Measurements from ENCODE around the gene ADISSP. TPM values are rescaled to one million over a fixed set of nuclear protein-coding genes. Genes with fewer than 3 reads are reported as not detected.

ADISSP gene
- total and polyA plus RNA-seq, 2 experiments from 2014 or later: 86.6 to 126 TPM

GRCh38 chr20:3797226-3797545 lies 29.6 kb upstream of the ADISSP start (continued):
- TF ChIP-seq, protein P1, sequence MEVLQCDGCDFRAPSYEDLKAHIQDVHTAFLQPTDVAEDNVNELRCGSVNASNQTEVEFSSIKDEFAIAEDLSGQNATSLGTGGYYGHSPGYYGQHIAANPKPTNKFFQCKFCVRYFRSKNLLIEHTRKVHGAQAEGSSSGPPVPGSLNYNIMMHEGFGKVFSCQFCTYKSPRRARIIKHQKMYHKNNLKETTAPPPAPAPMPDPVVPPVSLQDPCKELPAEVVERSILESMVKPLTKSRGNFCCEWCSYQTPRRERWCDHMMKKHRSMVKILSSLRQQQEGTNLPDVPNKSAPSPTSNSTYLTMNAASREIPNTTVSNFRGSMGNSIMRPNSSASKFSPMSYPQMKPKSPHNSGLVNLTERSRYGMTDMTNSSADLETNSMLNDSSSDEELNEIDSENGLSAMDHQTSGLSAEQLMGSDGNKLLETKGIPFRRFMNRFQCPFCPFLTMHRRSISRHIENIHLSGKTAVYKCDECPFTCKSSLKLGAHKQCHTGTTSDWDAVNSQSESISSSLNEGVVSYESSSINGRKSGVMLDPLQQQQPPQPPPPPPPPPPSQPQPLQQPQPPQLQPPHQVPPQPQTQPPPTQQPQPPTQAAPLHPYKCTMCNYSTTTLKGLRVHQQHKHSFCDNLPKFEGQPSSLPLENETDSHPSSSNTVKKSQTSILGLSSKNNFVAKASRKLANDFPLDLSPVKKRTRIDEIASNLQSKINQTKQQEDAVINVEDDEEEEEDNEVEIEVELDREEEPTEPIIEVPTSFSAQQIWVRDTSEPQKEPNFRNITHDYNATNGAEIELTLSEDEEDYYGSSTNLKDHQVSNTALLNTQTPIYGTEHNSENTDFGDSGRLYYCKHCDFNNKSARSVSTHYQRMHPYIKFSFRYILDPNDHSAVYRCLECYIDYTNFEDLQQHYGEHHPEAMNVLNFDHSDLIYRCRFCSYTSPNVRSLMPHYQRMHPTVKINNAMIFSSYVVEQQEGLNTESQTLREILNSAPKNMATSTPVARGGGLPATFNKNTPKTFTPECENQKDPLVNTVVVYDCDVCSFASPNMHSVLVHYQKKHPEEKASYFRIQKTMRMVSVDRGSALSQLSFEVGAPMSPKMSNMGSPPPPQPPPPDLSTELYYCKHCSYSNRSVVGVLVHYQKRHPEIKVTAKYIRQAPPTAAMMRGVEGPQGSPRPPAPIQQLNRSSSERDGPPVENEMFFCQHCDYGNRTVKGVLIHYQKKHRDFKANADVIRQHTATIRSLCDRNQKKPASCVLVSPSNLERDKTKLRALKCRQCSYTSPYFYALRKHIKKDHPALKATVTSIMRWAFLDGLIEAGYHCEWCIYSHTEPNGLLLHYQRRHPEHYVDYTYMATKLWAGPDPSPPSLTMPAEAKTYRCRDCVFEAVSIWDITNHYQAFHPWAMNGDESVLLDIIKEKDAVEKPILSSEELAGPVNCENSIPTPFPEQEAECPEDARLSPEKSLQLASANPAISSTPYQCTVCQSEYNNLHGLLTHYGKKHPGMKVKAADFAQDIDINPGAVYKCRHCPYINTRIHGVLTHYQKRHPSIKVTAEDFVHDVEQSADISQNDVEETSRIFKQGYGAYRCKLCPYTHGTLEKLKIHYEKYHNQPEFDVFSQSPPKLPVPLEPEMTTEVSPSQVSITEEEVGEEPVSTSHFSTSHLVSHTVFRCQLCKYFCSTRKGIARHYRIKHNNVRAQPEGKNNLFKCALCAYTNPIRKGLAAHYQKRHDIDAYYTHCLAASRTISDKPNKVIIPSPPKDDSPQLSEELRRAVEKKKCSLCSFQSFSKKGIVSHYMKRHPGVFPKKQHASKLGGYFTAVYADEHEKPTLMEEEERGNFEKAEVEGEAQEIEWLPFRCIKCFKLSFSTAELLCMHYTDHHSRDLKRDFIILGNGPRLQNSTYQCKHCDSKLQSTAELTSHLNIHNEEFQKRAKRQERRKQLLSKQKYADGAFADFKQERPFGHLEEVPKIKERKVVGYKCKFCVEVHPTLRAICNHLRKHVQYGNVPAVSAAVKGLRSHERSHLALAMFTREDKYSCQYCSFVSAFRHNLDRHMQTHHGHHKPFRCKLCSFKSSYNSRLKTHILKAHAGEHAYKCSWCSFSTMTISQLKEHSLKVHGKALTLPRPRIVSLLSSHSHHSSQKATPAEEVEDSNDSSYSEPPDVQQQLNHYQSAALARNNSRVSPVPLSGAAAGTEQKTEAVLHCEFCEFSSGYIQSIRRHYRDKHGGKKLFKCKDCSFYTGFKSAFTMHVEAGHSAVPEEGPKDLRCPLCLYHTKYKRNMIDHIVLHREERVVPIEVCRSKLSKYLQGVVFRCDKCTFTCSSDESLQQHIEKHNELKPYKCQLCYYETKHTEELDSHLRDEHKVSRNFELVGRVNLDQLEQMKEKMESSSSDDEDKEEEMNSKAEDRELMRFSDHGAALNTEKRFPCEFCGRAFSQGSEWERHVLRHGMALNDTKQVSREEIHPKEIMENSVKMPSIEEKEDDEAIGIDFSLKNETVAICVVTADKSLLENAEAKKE (CRISPR knock-in tag; IDR thresholded peaks at IDR 0.05): no peak
- TF ChIP-seq JUNB (IDR thresholded peaks at IDR 0.05; ENCODE audit: unreplicated experiment): no peak
- no peak for TF ChIP-seq STAT1 (IDR thresholded peaks at IDR 0.05; ENCODE audit: unreplicated experiment)
- TF ChIP-seq, protein P2, sequence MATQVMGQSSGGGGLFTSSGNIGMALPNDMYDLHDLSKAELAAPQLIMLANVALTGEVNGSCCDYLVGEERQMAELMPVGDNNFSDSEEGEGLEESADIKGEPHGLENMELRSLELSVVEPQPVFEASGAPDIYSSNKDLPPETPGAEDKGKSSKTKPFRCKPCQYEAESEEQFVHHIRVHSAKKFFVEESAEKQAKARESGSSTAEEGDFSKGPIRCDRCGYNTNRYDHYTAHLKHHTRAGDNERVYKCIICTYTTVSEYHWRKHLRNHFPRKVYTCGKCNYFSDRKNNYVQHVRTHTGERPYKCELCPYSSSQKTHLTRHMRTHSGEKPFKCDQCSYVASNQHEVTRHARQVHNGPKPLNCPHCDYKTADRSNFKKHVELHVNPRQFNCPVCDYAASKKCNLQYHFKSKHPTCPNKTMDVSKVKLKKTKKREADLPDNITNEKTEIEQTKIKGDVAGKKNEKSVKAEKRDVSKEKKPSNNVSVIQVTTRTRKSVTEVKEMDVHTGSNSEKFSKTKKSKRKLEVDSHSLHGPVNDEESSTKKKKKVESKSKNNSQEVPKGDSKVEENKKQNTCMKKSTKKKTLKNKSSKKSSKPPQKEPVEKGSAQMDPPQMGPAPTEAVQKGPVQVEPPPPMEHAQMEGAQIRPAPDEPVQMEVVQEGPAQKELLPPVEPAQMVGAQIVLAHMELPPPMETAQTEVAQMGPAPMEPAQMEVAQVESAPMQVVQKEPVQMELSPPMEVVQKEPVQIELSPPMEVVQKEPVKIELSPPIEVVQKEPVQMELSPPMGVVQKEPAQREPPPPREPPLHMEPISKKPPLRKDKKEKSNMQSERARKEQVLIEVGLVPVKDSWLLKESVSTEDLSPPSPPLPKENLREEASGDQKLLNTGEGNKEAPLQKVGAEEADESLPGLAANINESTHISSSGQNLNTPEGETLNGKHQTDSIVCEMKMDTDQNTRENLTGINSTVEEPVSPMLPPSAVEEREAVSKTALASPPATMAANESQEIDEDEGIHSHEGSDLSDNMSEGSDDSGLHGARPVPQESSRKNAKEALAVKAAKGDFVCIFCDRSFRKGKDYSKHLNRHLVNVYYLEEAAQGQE (IDR thresholded peaks at IDR 0.05; ENCODE audit: unreplicated experiment): no peak
- TF ChIP-seq POLR2AphosphoS5 (IDR thresholded peaks at IDR 0.05; ENCODE audit: low read depth): no peak
- TF ChIP-seq EZH2phosphoT487 (IDR thresholded peaks at IDR 0.05; ENCODE audit: unreplicated experiment): no peak
- no peak for TF ChIP-seq EZH2 (IDR thresholded peaks at IDR 0.05; ENCODE audit: low read depth, unreplicated experiment)

Measured in GM23338 (cell line).